K562 (cell line): ENCODE results near the gene ANKRD10. TPM values are rescaled to one million over a fixed set of nuclear protein-coding genes. Genes with fewer than 3 reads are reported as not detected.
A peak's percentile ranks its signal among the peaks of the same experiment; 100 is the strongest.

Experiments
- CREB1 ChIP-seq, 2 experiments: sonication (generic) in 1 of 2; formaldehyde crosslinking in 1 of 2; IDR thresholded peaks; 2 replicates each; pipeline versions ENCODE4 v1.6.1 to v1.8.0; 2012 to 2022; ENCODE audit warnings: inconsistent platforms in 1 of 2, mild to moderate bottlenecking in 1 of 2, missing genetic modification reagents in 1 of 2, moderate library complexity in 1 of 2
- ESRRB ChIP-seq: fragments of 250-450 bp; sonication (Bioruptor Pico); IDR thresholded peaks from 2 replicates; pipeline ENCODE4 v1.5.0; 2020; ENCODE audit warnings: mild to moderate bottlenecking, moderate library complexity, borderline replicate concordance
- KDM2B ChIP-seq: fragments of 250-450 bp; sonication (Bioruptor Pico); IDR thresholded peaks from 2 replicates; pipeline ENCODE4 v1.8.0; 2021; ENCODE audit warnings: mild to moderate bottlenecking, moderate library complexity
- MAFK ChIP-seq: IDR thresholded peaks from 2 replicates; pipeline ENCODE4 v1.6.1; 2011; ENCODE audit warnings: low read length, improper control_type of control experiment
- NEUROD1 ChIP-seq: fragments of 150-350 bp; IDR thresholded peaks from 2 replicates; pipeline ENCODE4 v1.6.1; 2014; ENCODE audit warnings: borderline replicate concordance, low read length, low read depth; ENCODE audit not compliant: partially characterized antibody
- NFATC3 ChIP-seq: fragments of 450-650 bp; IDR thresholded peaks from 2 replicates; pipeline ENCODE4 v1.6.1; 2017; ENCODE audit warnings: mild to moderate bottlenecking
- NFIC ChIP-seq: fragments of 450-650 bp; IDR thresholded peaks from 2 replicates; pipeline ENCODE4 v1.6.1; 2017; ENCODE audit warnings: mild to moderate bottlenecking, inconsistent platforms
- NFIX ChIP-seq: fragments of 250-450 bp; sonication (Bioruptor Pico); IDR thresholded peaks from 2 replicates; pipeline ENCODE4 v1.4.0; 2020; ENCODE audit warnings: low read depth, mild to moderate bottlenecking, moderate library complexity
- OTX1 ChIP-seq: fragments of 450-650 bp; formaldehyde crosslinking; IDR thresholded peaks from 2 replicates; pipeline ENCODE4 v1.4.0; 2022; ENCODE audit warnings: mild to moderate bottlenecking
- POU5F1 ChIP-seq: fragments of 150-350 bp; IDR thresholded peaks from 2 replicates; pipeline ENCODE4 v1.6.1; 2014; ENCODE audit warnings: borderline replicate concordance, low read length, low read depth, mild to moderate bottlenecking; ENCODE audit not compliant: partially characterized antibody
- SMARCC2 ChIP-seq: fragments of 450-650 bp; IDR thresholded peaks from 2 replicates; pipeline ENCODE4 v1.6.1; 2017; ENCODE audit warnings: antibody characterized with exemption, moderate library complexity, mild to moderate bottlenecking, low read depth
- SRSF9 ChIP-seq: fragments of 200-400 bp; formaldehyde crosslinking; IDR thresholded peaks from 2 replicates; pipeline ENCODE4 v1.6.1; 2017; ENCODE audit warnings: low read depth, low read length, borderline replicate concordance
- TFAM ChIP-seq: fragments of 250-450 bp; sonication (Bioruptor Pico); conservative IDR thresholded peaks from 2 replicates; pipeline ENCODE4 v1.5.0; 2021; ENCODE audit warnings: mild to moderate bottlenecking, moderate library complexity
- TRIM28 ChIP-seq: fragments of 450-650 bp; IDR thresholded peaks from 2 replicates; pipeline ENCODE4 v1.6.1; 2017
- ZFP30 ChIP-seq: fragments of 250-450 bp; sonication (Bioruptor Pico); IDR thresholded peaks from 2 replicates; pipeline ENCODE4 v1.8.0; 2022; ENCODE audit warnings: moderate library complexity, mild to moderate bottlenecking, inconsistent platforms, borderline replicate concordance
- ZNF3 ChIP-seq: fragments of 250-450 bp; sonication (Bioruptor Pico); IDR thresholded peaks from 2 replicates; pipeline ENCODE4 v1.5.0; 2021; ENCODE audit warnings: mild to moderate bottlenecking, moderate library complexity
- ZNF57 ChIP-seq: fragments of 450-650 bp; formaldehyde crosslinking; IDR thresholded peaks from 2 replicates; pipeline ENCODE4 v1.4.0; 2020; ENCODE audit warnings: mild to moderate bottlenecking, moderate library complexity
- polyA plus RNA-seq, 8 experiments: library from polyadenylated mRNA; depleted of rRNA in 4 of 8; stranded (reverse) in 5 of 8; unstranded in 3 of 8; fragments of >200 nt; fragmentation: Nextera tagmentation in 2 of 8; fragmentation: Illumina TruSeq in 1 of 8; extraction: Ambion mirVana in 2 of 8; extraction: Trizol in 1 of 8; gene quantifications; 2 replicates each; pipeline versions ENCODE4 v1.2.1 to v1.2.3, GENCODE V29; 2011 to 2014; ENCODE audit warnings: inconsistent platforms in 1 of 8, missing spikeins in 1 of 8
- total RNA-seq, 7 experiments: library from RNA; depleted of rRNA in 6 of 7; stranded (reverse); fragments of >200 nt in 6 of 7; fragmentation: Illumina TruSeq in 2 of 7; extraction: Trizol in 2 of 7; gene quantifications; 2 replicates each; pipeline versions ENCODE4 v1.2.1 to v1.2.3, GENCODE V29; 2011 to 2021; ENCODE audit warnings: low replicate concordance in 1 of 7
- TF ChIP-seq, protein P1 (sequence below): fragments of 250-450 bp; sonication (Bioruptor Pico); IDR thresholded peaks from 2 replicates; pipeline ENCODE4 v1.4.0; 2020; ENCODE audit warnings: mild to moderate bottlenecking, moderate library complexity
- TF ChIP-seq, protein P2 (sequence below): IDR thresholded peaks from 2 replicates; pipeline ENCODE4 v1.6.1; 2011; ENCODE audit not compliant: insufficient read length; ENCODE audit errors: extremely low read depth
- TF ChIP-seq, protein P3 (sequence below), 2 experiments: fragments of 450-650 bp in 1 of 2; IDR thresholded peaks; 2 replicates each; pipeline ENCODE4 v1.6.1; 2011 to 2017; ENCODE audit warnings: low read depth in 2 of 2, antibody characterized with exemption in 1 of 2, borderline replicate concordance in 1 of 2, low read length in 1 of 2, mild to moderate bottlenecking in 1 of 2, mixed read lengths in 1 of 2; ENCODE audit not compliant: control insufficient read depth in 1 of 2

The ANKRD10 gene
- total and polyA plus RNA-seq, 9 of the 15 experiments (the other 6 are each of a cell fraction or from before 2014, with no cell fraction given): 21.7 to 183 (median 45.0) TPM

GRCh38 chr13:110869805-110870706, 44.8 kb downstream of the ANKRD10 start (continued):
- TF ChIP-seq OTX1 (CRISPR knock-in tag) (no peak), ZFP30 (CRISPR knock-in tag) (no peak), SMARCC2 (peak; percentile 71; the same call in 1 of the 2 replicates), TFAM (no peak), NFIX (no peak), POU5F1 (no peak), NFIC (no peak), NFATC3 (peak; percentile 97), TRIM28 (peak; percentile 68; the same call in 1 of the 2 replicates), CREB1 (IDR thresholded peaks at IDR 0.05) (peak; percentile 61), CREB1 (CRISPR knock-in tag; IDR thresholded peaks at IDR 0.05) (peak; percentile 85), ESRRB (no peak), ZNF3 (CRISPR knock-in tag) (peak; percentile 41; the same call in 1 of the 2 replicates), KDM2B (CRISPR knock-in tag) (no peak), NEUROD1 (peak; percentile 81), MAFK (peak; percentile 90), ZNF57 (no peak), SRSF9 (no peak)
- TF ChIP-seq, protein P1, sequence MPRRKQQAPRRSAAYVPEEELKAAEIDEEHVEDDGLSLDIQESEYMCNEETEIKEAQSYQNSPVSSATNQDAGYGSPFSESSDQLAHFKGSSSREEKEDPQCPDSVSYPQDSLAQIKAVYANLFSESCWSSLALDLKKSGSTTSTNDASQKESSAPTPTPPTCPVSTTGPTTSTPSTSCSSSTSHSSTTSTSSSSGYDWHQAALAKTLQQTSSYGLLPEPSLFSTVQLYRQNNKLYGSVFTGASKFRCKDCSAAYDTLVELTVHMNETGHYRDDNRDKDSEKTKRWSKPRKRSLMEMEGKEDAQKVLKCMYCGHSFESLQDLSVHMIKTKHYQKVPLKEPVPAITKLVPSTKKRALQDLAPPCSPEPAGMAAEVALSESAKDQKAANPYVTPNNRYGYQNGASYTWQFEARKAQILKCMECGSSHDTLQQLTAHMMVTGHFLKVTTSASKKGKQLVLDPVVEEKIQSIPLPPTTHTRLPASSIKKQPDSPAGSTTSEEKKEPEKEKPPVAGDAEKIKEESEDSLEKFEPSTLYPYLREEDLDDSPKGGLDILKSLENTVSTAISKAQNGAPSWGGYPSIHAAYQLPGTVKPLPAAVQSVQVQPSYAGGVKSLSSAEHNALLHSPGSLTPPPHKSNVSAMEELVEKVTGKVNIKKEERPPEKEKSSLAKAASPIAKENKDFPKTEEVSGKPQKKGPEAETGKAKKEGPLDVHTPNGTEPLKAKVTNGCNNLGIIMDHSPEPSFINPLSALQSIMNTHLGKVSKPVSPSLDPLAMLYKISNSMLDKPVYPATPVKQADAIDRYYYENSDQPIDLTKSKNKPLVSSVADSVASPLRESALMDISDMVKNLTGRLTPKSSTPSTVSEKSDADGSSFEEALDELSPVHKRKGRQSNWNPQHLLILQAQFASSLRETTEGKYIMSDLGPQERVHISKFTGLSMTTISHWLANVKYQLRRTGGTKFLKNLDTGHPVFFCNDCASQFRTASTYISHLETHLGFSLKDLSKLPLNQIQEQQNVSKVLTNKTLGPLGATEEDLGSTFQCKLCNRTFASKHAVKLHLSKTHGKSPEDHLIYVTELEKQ (CRISPR knock-in tag): no peak
- TF ChIP-seq, protein P2, sequence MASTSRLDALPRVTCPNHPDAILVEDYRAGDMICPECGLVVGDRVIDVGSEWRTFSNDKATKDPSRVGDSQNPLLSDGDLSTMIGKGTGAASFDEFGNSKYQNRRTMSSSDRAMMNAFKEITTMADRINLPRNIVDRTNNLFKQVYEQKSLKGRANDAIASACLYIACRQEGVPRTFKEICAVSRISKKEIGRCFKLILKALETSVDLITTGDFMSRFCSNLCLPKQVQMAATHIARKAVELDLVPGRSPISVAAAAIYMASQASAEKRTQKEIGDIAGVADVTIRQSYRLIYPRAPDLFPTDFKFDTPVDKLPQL: no peak
- TF ChIP-seq, protein P3, sequence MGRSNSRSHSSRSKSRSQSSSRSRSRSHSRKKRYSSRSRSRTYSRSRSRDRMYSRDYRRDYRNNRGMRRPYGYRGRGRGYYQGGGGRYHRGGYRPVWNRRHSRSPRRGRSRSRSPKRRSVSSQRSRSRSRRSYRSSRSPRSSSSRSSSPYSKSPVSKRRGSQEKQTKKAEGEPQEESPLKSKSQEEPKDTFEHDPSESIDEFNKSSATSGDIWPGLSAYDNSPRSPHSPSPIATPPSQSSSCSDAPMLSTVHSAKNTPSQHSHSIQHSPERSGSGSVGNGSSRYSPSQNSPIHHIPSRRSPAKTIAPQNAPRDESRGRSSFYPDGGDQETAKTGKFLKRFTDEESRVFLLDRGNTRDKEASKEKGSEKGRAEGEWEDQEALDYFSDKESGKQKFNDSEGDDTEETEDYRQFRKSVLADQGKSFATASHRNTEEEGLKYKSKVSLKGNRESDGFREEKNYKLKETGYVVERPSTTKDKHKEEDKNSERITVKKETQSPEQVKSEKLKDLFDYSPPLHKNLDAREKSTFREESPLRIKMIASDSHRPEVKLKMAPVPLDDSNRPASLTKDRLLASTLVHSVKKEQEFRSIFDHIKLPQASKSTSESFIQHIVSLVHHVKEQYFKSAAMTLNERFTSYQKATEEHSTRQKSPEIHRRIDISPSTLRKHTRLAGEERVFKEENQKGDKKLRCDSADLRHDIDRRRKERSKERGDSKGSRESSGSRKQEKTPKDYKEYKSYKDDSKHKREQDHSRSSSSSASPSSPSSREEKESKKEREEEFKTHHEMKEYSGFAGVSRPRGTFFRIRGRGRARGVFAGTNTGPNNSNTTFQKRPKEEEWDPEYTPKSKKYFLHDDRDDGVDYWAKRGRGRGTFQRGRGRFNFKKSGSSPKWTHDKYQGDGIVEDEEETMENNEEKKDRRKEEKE (IDR thresholded peaks at IDR 0.05; ENCODE audit: borderline replicate concordance in 1 of 2, control insufficient read depth in 1 of 2, low read depth in 2 of 2, low read length in 1 of 2): 0 out of 4 replicates have a peak, but pooled peaks of 1 of the 2 experiments have one; percentile 25
